B cell (primary cell): ENCODE results near the gene KLHL6.

Source experiments
- EZH2 ChIP-seq: IDR thresholded peaks from 2 replicates; pipeline ENCODE4 v1.6.1; 2012; ENCODE audit warnings: borderline replicate concordance, low read depth, mild to moderate bottlenecking, moderate library complexity, low read length; ENCODE audit not compliant: insufficient read depth, poor library complexity, severe bottlenecking
- TF ChIP-seq, protein P1 (sequence below): fragments of 200-600 bp; IDR thresholded peaks from one replicate; pipeline ENCODE4 v1.8.0; 2022; ENCODE audit warnings: antibody characterized with exemption, mild to moderate bottlenecking

DNA sequence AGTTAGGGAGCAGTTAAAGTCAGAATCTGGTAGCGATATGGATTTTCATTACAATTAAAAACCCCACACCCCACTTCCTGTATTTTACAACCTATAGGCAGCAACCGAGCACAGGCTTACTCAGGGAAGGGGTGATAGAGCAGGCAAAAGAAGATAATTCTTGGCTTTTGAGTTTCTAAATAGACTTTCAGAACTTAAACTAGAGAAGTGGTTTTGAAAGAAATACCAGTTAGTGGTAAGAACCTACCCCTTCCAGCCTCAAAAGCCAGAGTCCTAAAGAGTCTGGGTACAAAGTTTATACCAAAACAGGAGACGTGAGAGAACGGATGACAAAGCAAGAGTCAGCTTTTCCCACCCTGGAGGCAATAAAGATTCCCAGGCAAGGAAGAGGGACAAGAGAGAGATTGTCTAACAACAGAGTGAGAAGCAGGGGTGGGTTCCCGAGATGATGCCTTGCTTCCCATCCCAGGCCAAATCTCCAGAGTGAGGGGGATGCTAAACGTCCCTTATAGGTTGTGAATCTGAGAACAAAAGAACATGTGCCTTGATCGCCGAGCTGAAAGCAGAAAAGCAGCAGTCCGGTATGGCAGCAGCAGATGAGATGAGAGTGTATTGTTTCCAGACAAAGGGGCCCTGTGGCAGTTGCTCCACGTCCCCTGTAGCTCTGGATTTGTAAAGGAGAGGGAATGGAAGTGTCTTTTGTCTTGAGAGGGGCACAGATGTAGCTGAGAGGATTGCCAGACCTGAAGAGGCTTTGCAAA is 36.8 kb downstream of the KLHL6 start:
- TF ChIP-seq, protein P1, sequence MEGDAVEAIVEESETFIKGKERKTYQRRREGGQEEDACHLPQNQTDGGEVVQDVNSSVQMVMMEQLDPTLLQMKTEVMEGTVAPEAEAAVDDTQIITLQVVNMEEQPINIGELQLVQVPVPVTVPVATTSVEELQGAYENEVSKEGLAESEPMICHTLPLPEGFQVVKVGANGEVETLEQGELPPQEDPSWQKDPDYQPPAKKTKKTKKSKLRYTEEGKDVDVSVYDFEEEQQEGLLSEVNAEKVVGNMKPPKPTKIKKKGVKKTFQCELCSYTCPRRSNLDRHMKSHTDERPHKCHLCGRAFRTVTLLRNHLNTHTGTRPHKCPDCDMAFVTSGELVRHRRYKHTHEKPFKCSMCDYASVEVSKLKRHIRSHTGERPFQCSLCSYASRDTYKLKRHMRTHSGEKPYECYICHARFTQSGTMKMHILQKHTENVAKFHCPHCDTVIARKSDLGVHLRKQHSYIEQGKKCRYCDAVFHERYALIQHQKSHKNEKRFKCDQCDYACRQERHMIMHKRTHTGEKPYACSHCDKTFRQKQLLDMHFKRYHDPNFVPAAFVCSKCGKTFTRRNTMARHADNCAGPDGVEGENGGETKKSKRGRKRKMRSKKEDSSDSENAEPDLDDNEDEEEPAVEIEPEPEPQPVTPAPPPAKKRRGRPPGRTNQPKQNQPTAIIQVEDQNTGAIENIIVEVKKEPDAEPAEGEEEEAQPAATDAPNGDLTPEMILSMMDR = no peak
- no peak for TF ChIP-seq EZH2
